Skeletal muscle satellite cell (primary cell): ENCODE measurements around the gene CTDSPL.

Source experiments
- H3K27me3 ChIP-seq: 2 replicates; pipeline ENCODE4 v1.7.0; 2013; ENCODE audit warnings: low read length; ENCODE audit not compliant: control insufficient read depth, insufficient read depth
- H3K36me3 ChIP-seq: 2 replicates; pipeline ENCODE4 v1.7.0; 2013; ENCODE audit warnings: mild to moderate bottlenecking, control low read depth, low read length; ENCODE audit not compliant: insufficient read depth
- H3K4me1 ChIP-seq: 2 replicates; pipeline ENCODE4 v1.7.0; 2013; ENCODE audit warnings: low read length; ENCODE audit not compliant: control insufficient read depth, insufficient read depth
- H3K4me2 ChIP-seq: 2 replicates; pipeline ENCODE4 v1.7.0; 2013; ENCODE audit warnings: mild to moderate bottlenecking, low read length
- H3K4me3 ChIP-seq: 2 replicates; pipeline ENCODE4 v1.7.0; 2013; ENCODE audit warnings: low read length
- H3K9ac ChIP-seq: 2 replicates; pipeline ENCODE4 v1.7.0; 2013; ENCODE audit warnings: mild to moderate bottlenecking, low read depth, low read length, moderate library complexity
- H3K9me3 ChIP-seq: replicated peaks from 2 replicates; pipeline ENCODE4 v1.7.0; 2013; ENCODE audit warnings: mild to moderate bottlenecking, control low read depth, low read length

The CTDSPL gene

DNA sequence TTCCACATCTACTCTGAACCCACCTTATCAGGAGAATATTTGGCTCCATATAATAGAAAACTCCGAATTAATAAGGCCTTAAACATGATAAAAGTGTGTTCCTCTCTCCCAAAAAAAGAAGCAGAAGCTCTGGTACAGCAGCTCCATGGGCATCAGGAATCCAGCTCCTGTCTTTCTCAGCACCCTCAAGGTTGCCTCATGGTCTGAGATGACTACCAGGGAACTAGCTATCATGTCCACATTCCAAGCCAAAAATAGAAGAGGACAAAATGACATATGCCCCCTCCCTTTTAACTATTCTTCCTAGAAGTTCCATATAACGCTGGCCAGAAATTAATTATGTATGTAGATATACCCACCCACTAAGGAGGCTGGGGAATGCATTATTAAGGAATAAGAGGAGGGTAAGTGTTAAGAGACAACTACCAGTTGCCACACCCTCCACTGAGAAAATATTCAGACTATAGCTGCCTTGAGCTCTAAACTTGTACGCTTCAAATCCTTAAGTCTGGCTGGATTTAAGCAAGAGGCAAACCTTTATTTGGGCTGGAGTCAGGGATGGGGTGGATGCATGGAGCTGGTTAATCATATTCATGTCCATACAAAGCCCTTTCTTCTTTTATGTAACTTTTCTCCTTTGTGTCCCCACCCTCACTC lies 35.8 kb upstream of the CTDSPL start:
- H3K36me3 ChIP-seq, result peaks cover 9% of the 10 kb centered on the region
- no peak overlapping the region for H3K4me2 ChIP-seq
- H3K4me1 ChIP-seq, result no peaks in the 10 kb centered on the region
- H3K9me3 ChIP-seq, result no peaks in the 10 kb centered on the region
- H3K4me3 ChIP-seq, result no peak overlapping the region
- no peaks in the 10 kb centered on the region for H3K27me3 ChIP-seq
- no peak overlapping the region for H3K9ac ChIP-seq

DNA sequence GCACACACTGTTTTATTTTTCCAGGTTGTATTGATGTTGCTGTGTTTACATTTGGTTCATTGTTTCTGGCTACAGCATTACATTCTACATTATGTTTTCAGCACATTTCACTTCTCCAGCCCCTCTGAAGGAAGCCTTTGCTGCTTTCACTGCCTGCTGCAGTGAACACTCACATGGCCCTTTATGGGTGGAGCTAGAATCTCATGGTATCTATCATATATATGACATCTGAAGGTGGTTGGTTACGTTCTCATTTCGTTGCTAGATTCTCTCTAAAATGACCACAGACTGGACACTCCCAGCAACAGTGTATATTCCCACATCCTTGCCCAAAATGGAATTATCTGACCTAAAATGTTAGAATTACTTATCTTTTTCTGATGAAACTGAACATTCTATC lies 35.2 kb upstream of the CTDSPL start:
- Histone ChIP-seq H3K4me2 (no peak overlapping the region), H3K9me3 (no peaks in the 10 kb centered on the region), H3K27me3 (no peaks in the 10 kb centered on the region), H3K9ac (no peak overlapping the region), H3K36me3 (peaks cover 9% of the 10 kb centered on the region), H3K4me1 (no peaks in the 10 kb centered on the region), H3K4me3 (no peak overlapping the region)

DNA sequence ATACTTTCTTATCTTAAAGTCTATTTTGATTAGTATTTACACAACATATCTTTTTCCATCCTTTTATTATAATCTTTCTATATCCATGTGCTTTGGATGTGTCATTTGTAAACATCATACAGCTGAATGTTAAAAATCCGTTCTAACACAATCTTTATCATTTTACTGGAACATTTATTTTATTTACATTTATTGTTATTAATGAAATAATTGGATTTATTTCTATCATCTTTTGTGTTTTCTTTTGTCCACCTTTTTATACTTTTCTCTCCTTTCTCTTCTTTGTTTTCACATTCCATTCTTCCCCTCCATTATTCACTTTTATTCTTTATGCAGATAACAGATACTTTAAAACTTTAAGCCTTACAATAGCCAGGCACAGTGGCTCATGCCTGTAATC lies 34.7 kb upstream of the CTDSPL start:
- Histone ChIP-seq H3K4me2 (no peak overlapping the region), H3K27me3 (no peaks in the 10 kb centered on the region)

DNA sequence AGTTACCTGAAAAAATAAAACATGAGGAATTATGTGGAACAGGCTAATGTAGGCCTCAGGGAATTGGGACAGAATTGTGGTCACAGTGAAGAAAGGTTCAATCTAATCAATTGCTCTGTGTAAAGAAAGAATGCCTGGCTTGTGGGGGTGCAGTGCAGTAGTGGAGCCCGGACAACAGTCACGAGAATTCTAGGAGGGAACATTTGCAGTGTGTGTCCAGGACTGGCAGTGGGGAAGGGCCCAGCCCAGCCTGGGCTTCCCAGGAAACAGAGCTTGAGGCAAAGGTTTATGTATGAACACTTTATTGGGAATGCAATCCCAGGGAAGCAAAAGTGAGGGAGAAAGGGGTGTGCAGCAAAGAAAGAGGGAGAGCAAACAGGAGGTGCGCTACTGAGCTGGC lies 29.2 kb upstream of the CTDSPL start:
- no peak overlapping the region for H3K4me2 ChIP-seq
- no peaks in the 10 kb centered on the region for H3K4me1 ChIP-seq
- no peak overlapping the region for H3K4me3 ChIP-seq
- H3K9ac ChIP-seq, result no peak overlapping the region
- peaks cover 9% of the 10 kb centered on the region for H3K36me3 ChIP-seq
- H3K27me3 ChIP-seq, result no peaks in the 10 kb centered on the region
- no peaks in the 10 kb centered on the region for H3K9me3 ChIP-seq

More for the DNA sequence above, 34.7 kb upstream of the CTDSPL start:
- Histone ChIP-seq H3K9me3 (no peaks in the 10 kb centered on the region), H3K4me3 (no peak overlapping the region), H3K36me3 (peaks cover 9% of the 10 kb centered on the region), H3K9ac (no peak overlapping the region), H3K4me1 (no peaks in the 10 kb centered on the region)

DNA sequence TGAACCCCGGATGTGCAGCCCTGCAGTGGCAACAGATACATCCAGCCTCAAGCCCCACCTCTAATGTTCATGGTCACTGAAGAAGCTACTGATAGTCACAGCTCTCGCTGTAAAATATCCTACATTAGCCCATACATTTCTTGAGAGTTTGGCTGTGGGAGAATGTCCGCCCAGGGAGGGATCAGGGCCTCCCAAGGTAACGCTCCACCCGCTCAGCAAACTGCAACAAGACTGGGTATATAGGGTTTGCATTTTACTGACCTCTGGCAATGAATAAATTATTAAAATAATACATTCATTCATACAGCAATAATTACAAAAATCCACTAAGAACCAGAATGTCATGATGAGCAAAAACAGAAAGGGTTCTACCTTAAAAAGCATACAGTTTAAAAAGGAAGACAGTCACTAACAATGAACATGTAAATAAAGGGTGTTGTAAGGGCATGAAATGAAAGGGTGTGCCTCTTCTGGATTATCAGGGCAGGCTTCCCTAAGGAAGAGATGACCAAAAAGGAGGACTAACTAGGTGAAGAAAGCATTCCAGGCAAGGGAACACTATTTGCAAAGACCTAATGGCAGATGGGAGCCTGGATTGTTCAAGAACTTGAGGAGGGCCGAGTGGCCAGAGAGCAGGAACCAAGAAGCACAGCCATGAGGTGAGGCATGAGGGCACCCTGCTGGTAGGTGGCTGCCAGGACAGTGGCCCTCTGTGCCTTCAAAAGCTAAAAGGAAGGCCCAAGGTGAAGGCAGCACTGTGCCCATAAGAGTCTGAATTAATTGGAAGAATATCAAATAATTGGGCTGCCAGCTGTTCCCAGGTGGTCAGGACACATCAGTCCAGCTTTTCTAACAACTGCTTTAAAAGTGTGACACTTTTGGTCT lies 28.1 kb upstream of the CTDSPL start:
- Histone ChIP-seq H3K27me3 (no peaks in the 10 kb centered on the region), H3K4me1 (no peaks in the 10 kb centered on the region), H3K4me3 (no peak overlapping the region), H3K36me3 (peaks cover 7% of the 10 kb centered on the region), H3K9ac (no peak overlapping the region), H3K4me2 (no peak overlapping the region), H3K9me3 (no peaks in the 10 kb centered on the region)

DNA sequence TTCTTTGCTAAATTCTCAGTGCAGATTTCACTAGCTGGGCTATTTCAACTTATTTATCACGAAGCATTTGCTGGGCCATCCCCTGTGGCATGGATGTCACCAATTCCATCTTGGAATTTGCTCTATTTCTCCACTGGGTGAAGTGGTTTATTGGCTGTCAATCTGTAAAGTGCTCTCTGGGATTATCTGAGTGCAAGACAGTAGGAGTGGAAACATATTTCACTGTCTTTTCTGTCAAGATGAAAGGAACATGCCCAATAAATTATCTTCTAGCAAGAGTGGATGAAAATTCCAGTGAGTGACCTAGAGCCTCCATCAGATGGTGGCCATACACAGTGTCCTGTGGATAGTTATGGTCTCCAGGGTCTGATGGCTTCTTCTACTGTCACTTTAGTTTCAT lies 25.1 kb upstream of the CTDSPL start:
- H3K9ac ChIP-seq, result no peak overlapping the region

DNA sequence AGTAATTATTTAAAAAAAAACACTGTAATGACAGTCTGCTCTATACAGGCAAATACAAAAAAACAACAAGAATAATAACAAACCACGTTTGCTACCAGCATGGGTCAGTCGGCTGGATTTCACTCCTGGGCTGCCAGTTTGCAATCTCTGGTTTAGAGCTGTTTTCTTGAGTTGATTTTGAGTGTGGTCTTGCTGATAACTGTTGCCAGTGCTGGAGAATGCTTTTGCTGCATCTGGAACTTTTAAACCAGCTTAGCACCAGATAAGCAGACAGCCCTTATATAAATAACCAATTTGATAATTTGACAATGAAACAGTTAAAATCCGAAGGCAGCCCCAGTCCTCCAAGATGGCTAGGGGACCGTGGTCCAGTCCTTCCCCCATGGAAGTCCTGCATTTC lies 14.0 kb upstream of the CTDSPL start:
- Histone ChIP-seq H3K4me3 (no peak overlapping the region), H3K36me3 (no peaks in the 10 kb centered on the region), H3K9ac (no peak overlapping the region), H3K4me1 (peaks cover 8% of the 10 kb centered on the region), H3K4me2 (no peak overlapping the region), H3K9me3 (no peaks in the 10 kb centered on the region), H3K27me3 (no peaks in the 10 kb centered on the region)

More for the DNA sequence above, 25.1 kb upstream of the CTDSPL start:
- no peaks in the 10 kb centered on the region for H3K9me3 ChIP-seq
- H3K27me3 ChIP-seq, result no peaks in the 10 kb centered on the region
- H3K4me1 ChIP-seq, result no peaks in the 10 kb centered on the region
- no peak overlapping the region for H3K4me2 ChIP-seq
- no peaks in the 10 kb centered on the region for H3K36me3 ChIP-seq
- no peak overlapping the region for H3K4me3 ChIP-seq

DNA sequence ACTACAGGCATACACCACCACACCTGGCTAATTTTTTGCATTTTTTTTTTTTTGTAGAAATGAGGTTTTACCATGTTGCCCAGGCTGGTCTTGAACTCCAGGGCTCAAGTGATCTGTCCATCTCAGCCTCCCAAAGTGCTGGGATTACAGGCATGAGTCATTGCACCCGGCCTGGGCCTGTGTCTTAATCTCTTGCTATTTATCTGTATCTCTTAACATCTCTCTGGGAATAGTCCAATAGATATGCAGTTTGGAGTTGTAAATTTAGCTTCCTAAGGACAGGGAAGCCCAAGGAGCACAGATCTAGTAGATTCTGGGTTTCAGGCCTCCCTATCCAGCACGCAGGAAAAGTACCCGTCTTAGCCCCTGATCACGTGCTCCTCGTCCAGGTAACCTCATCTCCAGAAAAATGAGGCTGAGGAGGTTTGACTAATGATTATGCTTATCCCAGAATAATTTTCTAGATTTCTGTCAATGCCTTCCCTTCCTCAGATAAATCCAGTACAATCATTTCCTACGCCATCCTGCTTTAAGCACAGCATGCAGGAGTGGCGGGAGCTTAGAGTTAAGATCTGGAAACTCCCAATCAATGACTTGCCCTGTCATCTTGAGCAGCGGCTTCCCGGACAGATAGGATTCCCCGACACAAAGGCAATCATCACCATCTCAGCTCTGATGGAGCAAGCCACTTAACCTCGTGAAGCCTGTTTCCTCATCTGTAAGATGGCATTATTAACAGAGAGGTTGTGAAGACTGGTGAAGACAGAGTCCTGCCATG lies 12.3 kb upstream of the CTDSPL start:
- Histone ChIP-seq H3K4me2 (no peak overlapping the region), H3K4me3 (no peak overlapping the region), H3K4me1 (peaks cover 8% of the 10 kb centered on the region), H3K27me3 (no peaks in the 10 kb centered on the region), H3K9me3 (no peaks in the 10 kb centered on the region), H3K9ac (no peak overlapping the region), H3K36me3 (no peaks in the 10 kb centered on the region)

DNA sequence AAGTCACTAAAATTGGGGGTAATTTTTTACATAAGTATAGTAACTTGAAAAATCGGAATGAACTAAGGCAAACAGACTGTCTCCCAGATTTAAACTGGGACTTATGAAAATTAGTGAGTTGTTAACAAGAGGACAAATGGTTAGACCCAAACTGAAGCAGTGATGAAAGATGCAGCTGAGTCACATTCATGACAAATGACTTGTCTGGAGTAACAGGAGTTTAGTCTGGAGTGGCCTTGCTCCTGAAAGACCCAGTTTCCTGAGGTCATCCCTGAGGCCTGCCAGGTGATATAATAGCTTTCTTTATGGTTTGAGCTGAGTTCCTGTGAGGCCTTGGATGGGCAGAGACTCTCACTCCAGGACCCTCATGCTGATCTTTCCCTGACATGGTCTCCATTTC lies 9.6 kb upstream of the CTDSPL start:
- Histone ChIP-seq H3K9ac (no peak overlapping the region), H3K4me2 (no peak overlapping the region), H3K36me3 (no peaks in the 10 kb centered on the region), H3K9me3 (no peaks in the 10 kb centered on the region), H3K4me3 (no peak overlapping the region), H3K4me1 (peaks cover 8% of the 10 kb centered on the region), H3K27me3 (no peaks in the 10 kb centered on the region)

DNA sequence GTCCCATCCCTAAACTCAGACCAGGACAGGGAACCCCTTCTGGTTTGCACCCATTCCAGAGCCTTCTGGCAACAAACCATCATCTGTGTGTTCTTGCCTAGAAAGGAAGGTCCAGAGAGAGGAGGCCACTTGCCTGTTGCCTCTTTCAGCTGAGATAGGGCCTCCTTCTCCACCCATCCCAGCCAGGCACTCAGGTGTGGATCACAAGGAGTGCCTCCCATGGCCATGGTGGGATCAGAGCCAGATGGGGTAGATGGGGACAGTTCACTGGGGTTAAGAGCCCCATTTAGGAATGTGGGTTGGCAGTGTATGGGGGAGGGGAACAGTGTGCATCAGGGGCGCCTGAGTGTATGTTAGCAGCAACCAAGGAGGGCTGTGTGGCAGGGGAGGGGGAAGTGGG lies 8.9 kb upstream of the CTDSPL start:
- Histone ChIP-seq H3K4me1 (peaks cover 8% of the 10 kb centered on the region), H3K9me3 (no peaks in the 10 kb centered on the region), H3K4me3 (no peak overlapping the region), H3K27me3 (no peaks in the 10 kb centered on the region), H3K36me3 (no peaks in the 10 kb centered on the region), H3K4me2 (no peak overlapping the region), H3K9ac (no peak overlapping the region)

DNA sequence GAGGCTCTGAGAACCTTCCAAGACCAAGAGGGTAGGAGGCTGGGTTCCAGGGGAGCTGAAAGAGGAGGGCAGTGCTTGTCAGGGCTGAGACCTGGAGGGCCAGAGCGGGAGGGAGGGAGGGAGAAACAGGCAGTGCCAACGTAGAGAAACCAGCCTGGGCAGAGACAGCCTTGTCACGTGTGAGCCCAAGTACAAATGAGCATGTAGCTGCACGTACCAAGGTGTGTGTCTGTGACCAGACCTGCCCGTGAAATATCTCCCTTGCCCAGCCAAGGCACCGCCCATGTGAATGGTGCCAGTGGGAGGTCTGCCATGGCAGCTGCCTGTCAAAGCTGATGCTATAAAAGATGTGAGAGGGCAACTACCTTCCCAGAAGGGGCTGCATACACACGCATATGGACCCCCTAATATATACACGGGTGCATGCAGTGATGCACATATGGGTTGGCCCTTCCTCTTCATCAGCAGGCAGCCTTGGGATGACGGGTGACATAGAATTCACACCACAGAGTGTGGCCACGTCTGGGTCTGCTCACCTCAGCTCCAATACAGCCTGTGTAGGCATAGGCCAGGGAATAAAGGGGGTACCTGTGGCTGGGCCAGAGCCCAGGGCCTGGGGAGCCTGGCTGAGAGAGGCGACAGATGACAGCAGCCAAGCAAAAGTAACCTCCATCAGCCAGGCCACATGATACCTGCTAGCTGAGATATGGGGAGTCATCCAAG lies 7.8 kb upstream of the CTDSPL start:
- Histone ChIP-seq H3K4me2 (no peak overlapping the region), H3K4me1 (peaks cover 8% of the 10 kb centered on the region), H3K36me3 (no peaks in the 10 kb centered on the region), H3K4me3 (no peak overlapping the region), H3K9me3 (no peaks in the 10 kb centered on the region), H3K27me3 (no peaks in the 10 kb centered on the region), H3K9ac (no peak overlapping the region)
